ENCODE data around the gene ZBTB25.

DNA sequence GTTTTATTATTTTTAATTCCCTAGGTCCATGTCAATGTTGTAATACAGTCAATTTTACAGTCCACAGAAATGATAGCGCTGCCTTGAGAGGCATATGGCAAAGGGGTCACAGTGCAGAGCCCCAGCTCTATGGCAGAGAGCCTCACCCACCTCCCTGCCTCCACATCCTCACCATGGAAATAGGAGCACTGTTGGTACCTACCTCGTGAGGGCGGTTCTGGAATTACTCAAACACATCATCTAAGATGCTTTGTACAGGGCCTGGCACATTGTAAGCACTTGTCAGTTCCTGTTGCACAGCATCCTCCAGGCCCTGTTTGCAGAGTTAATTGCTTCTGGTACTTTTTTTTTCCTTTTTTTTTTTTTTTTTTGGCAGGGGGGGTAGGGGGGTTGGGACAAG is 42.4 kb downstream of the ZBTB25 start:
- TF ChIP-seq ZNF274 (IDR thresholded peaks at IDR 0.05; ENCODE audit: low read depth, low read length) = no peak
- no peak for TF ChIP-seq YY1 (IDR thresholded peaks at IDR 0.05; ENCODE audit: insufficient read depth, insufficient read length)
- TF ChIP-seq SUZ12 (IDR thresholded peaks at IDR 0.05; ENCODE audit: extremely low read depth, insufficient read depth, insufficient read length) = no peak

Data from NT2/D1 (cell line).